ENCODE measurements around the gene MMS19.
"Not testable (repeated sequence)": the region's sequence is repeated elsewhere in the genome, so short reads cannot be mapped to it uniquely, and the experiment has no call there.

Gene MMS19

GRCh38 chr10:97528876-97529275, 30.7 kb upstream of the MMS19 start:
- not testable (repeated sequence) for DNase-seq

GRCh38 chr10:97525683-97526110, 27.5 kb upstream of the MMS19 start:
- no peak for DNase-seq

DNA sequence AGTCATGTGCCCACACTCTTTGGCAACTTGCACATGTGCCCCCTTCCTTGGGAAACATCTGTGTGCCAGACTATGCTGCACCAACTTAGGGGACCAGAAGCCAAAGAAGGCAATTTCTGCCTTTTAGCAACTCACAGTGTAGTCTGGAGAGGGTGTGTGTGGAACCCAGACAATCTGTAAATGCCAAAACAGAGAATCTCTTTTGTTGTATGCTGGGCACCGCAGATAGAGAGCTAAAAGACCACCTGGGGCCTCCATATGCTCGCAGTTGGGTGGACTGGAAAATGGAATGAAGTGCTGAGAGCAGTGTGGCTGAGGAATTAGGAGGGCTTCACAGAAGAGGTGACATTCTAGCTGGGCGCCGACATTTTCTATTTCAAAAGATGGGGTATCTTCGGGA, 26.9 kb upstream of the MMS19 start:
- DNase-seq, result peak; percentile 19

- DNase-seq, result no peak
These were observed 24.7 kb upstream of the MMS19 start for GRCh38 chr10:97522937-97523336.

- no peak for DNase-seq
These were observed 23.8 kb upstream of the MMS19 start for GRCh38 chr10:97522071-97522470.

- DNase-seq, result no peak
These were observed 22.9 kb upstream of the MMS19 start for GRCh38 chr10:97520978-97521761.

- DNase-seq, result no peak
These were observed 22.3 kb upstream of the MMS19 start for GRCh38 chr10:97520520-97520919.

GRCh38 chr10:97519342-97519741, 21.1 kb upstream of the MMS19 start:
- DNase-seq, result no peak

DNA sequence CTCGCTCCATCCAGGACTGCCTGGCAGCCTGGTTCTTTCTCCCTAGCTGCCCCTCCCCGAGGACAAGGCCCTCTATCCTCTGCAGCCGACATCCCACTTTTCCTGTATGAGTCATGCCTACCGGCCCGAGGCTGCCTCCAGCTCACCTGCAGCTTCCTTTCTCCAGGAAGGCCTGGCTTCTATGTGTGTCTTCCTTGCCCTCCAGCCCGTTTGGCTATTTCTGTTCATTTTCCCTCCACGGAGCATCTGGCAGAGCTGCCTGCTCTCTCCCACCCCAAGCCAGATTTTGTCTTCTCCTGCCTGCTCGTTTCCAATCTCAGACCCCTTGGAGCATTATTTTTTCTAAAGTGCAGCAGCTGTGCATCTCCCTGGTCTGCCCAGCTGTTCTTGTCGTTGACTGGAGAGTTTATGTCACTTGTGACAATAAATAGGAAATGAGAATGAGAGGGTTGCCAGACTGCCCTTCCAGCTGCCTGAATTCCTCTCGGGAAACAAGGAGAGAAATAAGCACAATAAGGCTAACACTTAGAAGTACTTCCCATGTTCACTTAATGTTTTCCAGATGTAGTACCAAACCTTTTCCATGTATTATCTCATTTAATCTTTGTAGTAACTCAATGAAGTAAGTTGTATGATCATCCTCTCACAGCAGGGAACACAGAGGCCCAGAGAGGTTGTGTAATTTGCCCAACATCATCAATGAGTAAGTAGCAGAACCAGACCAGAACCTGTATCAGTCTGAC, 20.2 kb upstream of the MMS19 start:
- DNase-seq, result no peak

DNA sequence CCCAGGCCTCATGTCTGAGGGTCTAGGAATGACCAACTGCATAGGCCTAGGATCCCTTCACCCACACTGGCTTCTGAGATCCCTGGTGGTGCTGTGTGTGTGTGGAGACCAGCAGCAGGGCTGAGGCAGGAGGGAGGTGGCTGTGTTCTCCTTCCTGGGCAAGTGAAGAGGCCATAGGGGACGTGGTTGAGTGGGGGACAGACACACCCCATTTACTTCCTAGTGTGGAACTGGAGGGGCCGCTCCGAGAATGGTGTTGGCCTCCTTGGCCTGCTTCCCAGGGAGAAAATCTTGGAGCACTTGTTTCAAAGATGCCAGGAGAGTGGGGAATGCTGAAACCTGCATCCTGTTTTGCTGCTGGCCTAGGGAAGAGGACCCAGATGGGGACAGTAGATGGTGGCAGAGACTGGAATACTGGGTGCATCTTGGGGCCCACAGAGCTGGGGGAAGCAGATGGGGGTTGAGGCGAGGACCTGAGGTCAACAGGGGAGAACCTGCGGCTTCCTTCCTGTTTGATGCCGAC, 19.6 kb upstream of the MMS19 start:
- DNase-seq, result no peak

- no peak for DNase-seq
These were observed 19.0 kb upstream of the MMS19 start for GRCh38 chr10:97517096-97517750.

DNA sequence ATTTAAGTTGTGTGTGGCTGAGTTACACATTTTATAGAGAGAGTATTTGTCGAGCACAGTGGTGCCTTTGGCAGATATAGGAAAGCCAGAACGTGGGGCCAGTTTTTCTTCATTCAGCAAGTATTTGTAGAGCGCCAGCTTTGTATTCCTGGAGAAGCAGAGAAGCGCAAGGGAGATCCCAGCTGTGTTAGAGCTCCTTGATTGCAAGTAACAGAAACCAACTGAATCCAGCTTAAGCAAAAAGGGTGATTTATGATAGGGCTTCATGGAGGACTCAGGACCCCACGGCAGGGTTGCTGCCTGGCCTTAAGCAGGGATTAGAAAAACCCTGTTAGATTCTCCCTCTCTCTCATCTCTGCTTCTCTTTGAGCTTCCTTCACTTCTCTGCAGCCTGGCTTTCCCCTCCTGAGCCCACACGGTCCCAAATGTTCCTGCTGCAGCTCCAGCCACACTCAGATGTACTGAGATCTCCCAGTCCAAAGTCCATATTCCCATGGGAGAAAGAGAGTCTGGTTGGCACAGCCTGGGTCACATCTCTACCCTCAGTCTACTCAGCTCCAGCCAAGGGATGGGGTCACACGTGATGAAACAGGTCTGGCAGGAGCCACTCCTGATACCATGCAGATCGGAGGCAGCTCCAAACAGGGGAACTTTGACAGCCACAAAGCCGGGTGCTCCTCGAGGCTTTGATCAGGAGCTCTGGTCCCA, 17.2 kb upstream of the MMS19 start:
- DNase-seq, result no peak

DNA sequence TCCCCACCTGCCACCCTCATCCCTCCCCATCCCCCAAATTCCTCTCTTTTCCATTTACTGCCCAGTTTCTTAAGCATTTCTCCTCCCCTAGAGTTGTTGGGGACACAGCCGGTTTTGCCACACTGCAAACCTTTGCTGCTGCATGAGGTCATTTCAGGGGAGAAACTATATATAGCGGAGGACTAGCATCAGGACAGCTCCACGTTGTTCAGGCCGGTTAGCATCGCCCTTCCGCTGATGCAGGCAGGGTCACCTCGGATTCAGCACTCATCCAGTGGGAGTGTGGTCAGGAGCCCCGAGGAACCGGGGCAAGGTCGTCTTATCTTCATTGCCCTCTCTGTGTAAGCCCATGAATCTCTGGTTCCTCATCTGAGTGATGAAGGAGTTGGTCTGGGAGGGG, 16.1 kb upstream of the MMS19 start:
- DNase-seq, result no peak

- no peak for DNase-seq
These were observed 14.8 kb upstream of the MMS19 start for GRCh38 chr10:97512993-97513392.

- no peak for DNase-seq
These were observed 13.7 kb upstream of the MMS19 start for GRCh38 chr10:97511711-97512440.

- DNase-seq, result no peak
These were observed 12.5 kb upstream of the MMS19 start for GRCh38 chr10:97510686-97511085.

GRCh38 chr10:97509120-97509680, 11.0 kb upstream of the MMS19 start:
- DNase-seq, result peak; percentile 88

DNA sequence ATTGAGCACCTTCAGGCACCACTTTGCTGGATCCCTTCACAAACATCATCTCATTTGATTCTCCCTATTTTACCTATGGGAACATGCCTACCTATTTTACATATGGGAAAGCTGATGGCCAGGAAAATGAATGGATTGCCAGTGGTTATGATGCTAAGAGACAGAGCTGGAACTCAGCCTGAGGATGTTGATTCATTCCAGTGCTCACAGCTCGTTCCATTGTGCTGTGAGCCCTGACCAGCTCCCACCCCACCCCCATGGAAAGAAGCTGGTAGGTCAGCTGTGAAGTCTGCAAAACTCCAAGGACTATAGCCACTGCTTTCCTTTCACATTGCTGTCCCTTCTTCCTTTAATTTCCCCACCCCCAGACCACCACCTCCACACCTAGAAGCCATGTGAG, 10.1 kb upstream of the MMS19 start:
- DNase-seq, result no peak

DNA sequence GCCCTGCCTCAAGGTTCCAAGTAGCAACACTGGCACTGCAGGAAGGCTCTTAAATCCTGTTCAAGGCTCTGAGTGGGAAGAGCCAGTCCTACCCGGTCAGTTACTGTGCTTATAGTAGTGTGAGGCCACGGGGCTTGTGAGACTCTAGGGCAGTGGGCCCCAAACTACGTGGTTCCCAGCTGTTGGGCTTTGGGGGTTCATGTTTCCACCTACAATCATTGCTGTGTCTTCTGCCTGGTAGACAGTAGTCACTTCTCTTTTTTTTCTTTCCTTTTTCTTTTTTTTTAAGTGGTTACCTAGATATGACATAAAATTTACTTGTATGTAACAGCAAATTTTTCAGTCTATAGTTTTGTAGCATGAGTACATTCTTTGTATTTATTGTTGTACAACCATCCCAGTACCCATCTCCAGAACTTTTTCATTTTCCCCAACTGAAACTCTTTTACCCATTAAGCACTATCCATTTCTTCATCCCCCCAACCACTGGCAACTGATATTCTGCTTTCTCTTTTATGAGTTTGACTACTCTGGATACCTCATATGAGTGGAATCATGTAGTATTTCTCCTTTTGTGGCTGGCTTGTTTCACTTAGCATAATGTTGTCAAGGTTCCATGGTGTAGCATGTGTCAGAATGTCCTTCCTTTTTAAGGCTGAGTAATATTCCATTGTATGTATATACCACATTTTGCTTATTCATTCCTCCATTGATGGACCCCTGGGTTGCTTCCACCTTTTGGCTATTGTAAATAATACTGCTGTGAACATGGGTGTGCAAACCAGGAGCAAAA, 8.2 kb upstream of the MMS19 start:
- peak; percentile 77 for DNase-seq

DNA sequence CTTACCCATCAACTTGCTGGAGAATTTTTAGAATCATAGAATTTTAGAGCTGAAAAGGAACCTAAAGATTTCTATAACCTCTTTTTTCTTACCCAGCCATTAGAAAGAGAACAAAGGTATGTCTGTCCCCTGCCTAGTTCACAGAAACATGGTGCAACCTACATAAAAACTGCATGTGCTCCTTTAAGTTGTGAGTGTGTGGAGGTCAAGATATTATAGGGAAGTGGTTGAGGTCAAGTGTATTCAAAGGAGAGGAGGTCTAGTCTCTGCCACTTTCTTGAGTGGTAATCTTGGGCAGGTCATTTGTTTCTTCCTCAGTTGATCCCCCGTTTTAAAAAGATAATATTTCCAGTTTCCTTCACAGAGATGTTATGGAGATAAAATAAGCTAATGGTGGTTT, 6.9 kb upstream of the MMS19 start:
- DNase-seq, result peak; percentile 34

DNA sequence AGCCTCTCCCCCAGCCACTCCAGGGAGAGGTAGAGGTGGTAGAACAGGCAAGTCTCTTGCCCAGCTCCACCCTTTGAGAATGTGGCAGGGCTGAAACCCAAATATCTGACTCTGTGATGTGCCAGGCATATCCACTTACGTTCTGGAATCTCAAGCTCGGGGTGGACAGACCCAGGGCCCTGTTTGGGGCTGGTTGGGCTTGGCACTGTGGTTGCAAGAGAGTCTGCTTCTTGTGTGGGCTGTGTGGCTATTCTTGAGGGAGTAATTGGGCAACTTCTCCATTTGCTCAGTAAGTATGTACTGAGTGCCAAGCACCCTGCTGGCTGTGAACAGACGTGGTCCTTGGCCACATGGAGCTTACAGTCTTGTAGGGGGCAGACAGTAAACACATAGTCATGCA, 5.2 kb upstream of the MMS19 start:
- peak; percentile 43 for DNase-seq
